HepG2 (cell line): ENCODE results near the gene AARS1. TPM values are rescaled to one million over a fixed set of nuclear protein-coding genes. Genes with fewer than 3 reads are reported as not detected.

Experiments
- CEBPB ChIP-seq: IDR thresholded peaks from 2 replicates; pipeline ENCODE4 v1.6.1; 2011; ENCODE audit warnings: low read depth, low read length, improper control_type of control experiment, borderline replicate concordance
- EZH2 ChIP-seq: conservative IDR thresholded peaks from 2 replicates; pipeline ENCODE4 v1.6.1; 2012; ENCODE audit warnings: mild to moderate bottlenecking, low read depth, low read length, moderate library complexity
- HES4 ChIP-seq: sonication (generic); formaldehyde crosslinking; IDR thresholded peaks from 2 replicates; pipeline ENCODE4 v1.9.0; 2021; ENCODE audit warnings: mild to moderate bottlenecking, missing genetic modification reagents, borderline replicate concordance
- HNF4A ChIP-seq: sonication (generic); formaldehyde crosslinking; IDR thresholded peaks from 2 replicates; pipeline ENCODE4 v1.4.0; 2020; ENCODE audit warnings: missing genetic modification reagents
- NFATC3 ChIP-seq: sonication (generic); formaldehyde crosslinking; IDR thresholded peaks from 2 replicates; pipeline ENCODE4 v1.5.1; 2020; ENCODE audit warnings: mild to moderate bottlenecking, missing genetic modification reagents
- SSRP1 ChIP-seq: IDR thresholded peaks from 2 replicates; pipeline ENCODE4 v1.6.1; 2016; ENCODE audit warnings: control low read depth
- ZBTB7A ChIP-seq: sonication (generic); formaldehyde crosslinking; IDR thresholded peaks from 2 replicates; pipeline ENCODE4 v1.8.0; 2022; ENCODE audit warnings: mild to moderate bottlenecking, missing genetic modification reagents
- ZNF12 ChIP-seq: sonication (generic); formaldehyde crosslinking; IDR thresholded peaks from 2 replicates; pipeline ENCODE4 v1.5.0; 2020; ENCODE audit warnings: missing genetic modification reagents
- ZSCAN20 ChIP-seq: sonication (generic); formaldehyde crosslinking; IDR thresholded peaks from 2 replicates; pipeline ENCODE4 v1.4.0; 2020; ENCODE audit warnings: missing genetic modification reagents, mild to moderate bottlenecking, borderline replicate concordance
- polyA plus RNA-seq, 8 experiments: library from polyadenylated mRNA; depleted of rRNA in 3 of 8; stranded (reverse) in 7 of 8; unstranded in 1 of 8; fragments of >200 nt; fragmentation: Illumina TruSeq in 4 of 8; extraction: Trizol in 4 of 8; gene quantifications; 2 replicates each; pipeline versions ENCODE4 v1.2.1 to v1.2.3, GENCODE V29; 2011 to 2016; ENCODE audit warnings: low read depth in 4 of 8, missing spikeins in 1 of 8, mixed read lengths in 1 of 8; ENCODE audit not compliant: insufficient read depth in 1 of 8
- total RNA-seq, 5 experiments: library from RNA; depleted of rRNA; stranded (reverse); fragments of >200 nt; fragmentation: Illumina TruSeq; extraction: Trizol; gene quantifications; 2 replicates each; pipeline ENCODE4 v1.2.3, GENCODE V29; 2016; ENCODE audit warnings: low read depth in 1 of 5
- TF ChIP-seq, protein P1 (sequence below): sonication (generic); formaldehyde crosslinking; IDR thresholded peaks from 2 replicates; pipeline ENCODE4 v1.5.0; 2020; ENCODE audit warnings: mild to moderate bottlenecking, missing genetic modification reagents, borderline replicate concordance
- TF ChIP-seq, protein P2 (sequence below): sonication (generic); formaldehyde crosslinking; conservative IDR thresholded peaks from 2 replicates; pipeline ENCODE4 v1.4.0; 2020; ENCODE audit warnings: missing genetic modification reagents
- TF ChIP-seq, protein P3 (sequence below): sonication (generic); formaldehyde crosslinking; IDR thresholded peaks from 2 replicates; pipeline ENCODE4 v1.4.0; 2020; ENCODE audit warnings: missing genetic modification reagents
- TF ChIP-seq, protein P4 (sequence below): sonication (generic); formaldehyde crosslinking; IDR thresholded peaks from 2 replicates; pipeline ENCODE4 v1.8.1; 2023; ENCODE audit warnings: mild to moderate bottlenecking, missing genetic modification reagents, borderline replicate concordance
- TF ChIP-seq, protein P5 (sequence below): sonication (generic); formaldehyde crosslinking; IDR thresholded peaks from 2 replicates; pipeline ENCODE4 v1.8.0; 2022; ENCODE audit warnings: low read depth, missing genetic modification reagents

AARS1 gene
- total and polyA plus RNA-seq, 2 of the 13 experiments (the other 11 are each of a cell fraction or from before 2014, with no cell fraction given) = 107 to 132 TPM

DNA sequence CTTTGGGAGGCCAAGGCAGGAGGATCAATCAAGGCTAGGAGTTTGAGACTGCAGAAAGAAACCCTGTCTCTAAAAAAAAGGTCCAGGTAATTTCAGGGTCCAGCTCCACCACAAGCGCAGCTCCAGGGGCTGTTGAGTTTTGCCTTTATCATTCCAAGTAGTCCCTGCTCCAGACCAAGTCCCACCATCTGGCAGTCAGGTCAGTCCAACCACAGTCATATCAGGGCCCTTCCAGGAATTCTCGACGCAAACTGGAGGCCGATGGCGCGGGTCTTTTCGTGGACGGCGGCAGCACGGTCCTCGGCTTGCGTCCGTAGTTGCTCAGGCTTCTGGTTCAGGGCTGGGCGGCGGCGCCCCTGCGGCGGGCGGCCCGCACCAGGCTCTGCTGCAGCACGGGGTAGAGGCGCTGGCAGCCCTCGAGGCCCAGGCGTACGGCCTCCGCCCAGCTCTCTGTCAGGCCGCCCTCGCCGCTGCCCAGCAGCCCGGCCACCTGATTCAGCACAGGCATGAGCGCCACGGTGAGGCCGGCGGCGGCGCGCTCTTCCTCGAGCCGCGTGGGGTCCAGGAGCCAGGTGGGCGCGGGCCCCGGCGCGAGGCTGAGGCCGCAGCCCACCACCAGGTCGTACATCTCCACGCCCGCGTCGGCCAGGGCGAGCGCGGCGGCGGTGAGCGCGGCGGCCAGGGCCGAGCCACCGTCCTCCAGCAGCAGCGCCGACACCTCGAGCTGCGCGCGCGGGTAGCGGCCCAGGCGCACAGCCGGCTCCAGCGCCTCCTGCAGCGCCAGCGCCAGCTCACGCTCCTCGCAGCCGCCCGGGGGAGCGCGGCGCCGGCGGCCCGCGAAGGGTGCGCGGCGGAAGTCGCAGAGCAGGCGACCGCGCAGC, 38.3 kb downstream of the AARS1 start (continued):
- no peak for TF ChIP-seq HNF4A (CRISPR knock-in tag)
- TF ChIP-seq, protein P1, sequence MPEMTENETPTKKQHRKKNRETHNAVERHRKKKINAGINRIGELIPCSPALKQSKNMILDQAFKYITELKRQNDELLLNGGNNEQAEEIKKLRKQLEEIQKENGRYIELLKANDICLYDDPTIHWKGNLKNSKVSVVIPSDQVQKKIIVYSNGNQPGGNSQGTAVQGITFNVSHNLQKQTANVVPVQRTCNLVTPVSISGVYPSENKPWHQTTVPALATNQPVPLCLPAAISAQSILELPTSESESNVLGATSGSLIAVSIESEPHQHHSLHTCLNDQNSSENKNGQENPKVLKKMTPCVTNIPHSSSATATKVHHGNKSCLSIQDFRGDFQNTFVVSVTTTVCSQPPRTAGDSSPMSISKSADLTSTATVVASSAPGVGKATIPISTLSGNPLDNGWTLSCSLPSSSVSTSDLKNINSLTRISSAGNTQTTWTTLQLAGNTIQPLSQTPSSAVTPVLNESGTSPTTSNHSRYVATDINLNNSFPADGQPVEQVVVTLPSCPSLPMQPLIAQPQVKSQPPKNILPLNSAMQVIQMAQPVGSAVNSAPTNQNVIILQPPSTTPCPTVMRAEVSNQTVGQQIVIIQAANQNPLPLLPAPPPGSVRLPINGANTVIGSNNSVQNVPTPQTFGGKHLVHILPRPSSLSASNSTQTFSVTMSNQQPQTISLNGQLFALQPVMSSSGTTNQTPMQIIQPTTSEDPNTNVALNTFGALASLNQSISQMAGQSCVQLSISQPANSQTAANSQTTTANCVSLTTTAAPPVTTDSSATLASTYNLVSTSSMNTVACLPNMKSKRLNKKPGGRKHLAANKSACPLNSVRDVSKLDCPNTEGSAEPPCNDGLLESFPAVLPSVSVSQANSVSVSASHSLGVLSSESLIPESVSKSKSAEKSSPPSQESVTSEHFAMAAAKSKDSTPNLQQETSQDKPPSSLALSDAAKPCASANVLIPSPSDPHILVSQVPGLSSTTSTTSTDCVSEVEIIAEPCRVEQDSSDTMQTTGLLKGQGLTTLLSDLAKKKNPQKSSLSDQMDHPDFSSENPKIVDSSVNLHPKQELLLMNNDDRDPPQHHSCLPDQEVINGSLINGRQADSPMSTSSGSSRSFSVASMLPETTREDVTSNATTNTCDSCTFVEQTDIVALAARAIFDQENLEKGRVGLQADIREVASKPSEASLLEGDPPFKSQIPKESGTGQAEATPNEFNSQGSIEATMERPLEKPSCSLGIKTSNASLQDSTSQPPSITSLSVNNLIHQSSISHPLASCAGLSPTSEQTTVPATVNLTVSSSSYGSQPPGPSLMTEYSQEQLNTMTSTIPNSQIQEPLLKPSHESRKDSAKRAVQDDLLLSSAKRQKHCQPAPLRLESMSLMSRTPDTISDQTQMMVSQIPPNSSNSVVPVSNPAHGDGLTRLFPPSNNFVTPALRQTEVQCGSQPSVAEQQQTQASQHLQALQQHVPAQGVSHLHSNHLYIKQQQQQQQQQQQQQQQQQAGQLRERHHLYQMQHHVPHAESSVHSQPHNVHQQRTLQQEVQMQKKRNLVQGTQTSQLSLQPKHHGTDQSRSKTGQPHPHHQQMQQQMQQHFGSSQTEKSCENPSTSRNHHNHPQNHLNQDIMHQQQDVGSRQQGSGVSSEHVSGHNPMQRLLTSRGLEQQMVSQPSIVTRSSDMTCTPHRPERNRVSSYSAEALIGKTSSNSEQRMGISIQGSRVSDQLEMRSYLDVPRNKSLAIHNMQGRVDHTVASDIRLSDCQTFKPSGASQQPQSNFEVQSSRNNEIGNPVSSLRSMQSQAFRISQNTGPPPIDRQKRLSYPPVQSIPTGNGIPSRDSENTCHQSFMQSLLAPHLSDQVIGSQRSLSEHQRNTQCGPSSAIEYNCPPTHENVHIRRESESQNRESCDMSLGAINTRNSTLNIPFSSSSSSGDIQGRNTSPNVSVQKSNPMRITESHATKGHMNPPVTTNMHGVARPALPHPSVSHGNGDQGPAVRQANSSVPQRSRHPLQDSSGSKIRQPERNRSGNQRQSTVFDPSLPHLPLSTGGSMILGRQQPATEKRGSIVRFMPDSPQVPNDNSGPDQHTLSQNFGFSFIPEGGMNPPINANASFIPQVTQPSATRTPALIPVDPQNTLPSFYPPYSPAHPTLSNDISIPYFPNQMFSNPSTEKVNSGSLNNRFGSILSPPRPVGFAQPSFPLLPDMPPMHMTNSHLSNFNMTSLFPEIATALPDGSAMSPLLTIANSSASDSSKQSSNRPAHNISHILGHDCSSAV = no peak
- TF ChIP-seq ZNF12 = peak; percentile 32; the same call in 1 of the 2 replicates
- TF ChIP-seq, protein P2, sequence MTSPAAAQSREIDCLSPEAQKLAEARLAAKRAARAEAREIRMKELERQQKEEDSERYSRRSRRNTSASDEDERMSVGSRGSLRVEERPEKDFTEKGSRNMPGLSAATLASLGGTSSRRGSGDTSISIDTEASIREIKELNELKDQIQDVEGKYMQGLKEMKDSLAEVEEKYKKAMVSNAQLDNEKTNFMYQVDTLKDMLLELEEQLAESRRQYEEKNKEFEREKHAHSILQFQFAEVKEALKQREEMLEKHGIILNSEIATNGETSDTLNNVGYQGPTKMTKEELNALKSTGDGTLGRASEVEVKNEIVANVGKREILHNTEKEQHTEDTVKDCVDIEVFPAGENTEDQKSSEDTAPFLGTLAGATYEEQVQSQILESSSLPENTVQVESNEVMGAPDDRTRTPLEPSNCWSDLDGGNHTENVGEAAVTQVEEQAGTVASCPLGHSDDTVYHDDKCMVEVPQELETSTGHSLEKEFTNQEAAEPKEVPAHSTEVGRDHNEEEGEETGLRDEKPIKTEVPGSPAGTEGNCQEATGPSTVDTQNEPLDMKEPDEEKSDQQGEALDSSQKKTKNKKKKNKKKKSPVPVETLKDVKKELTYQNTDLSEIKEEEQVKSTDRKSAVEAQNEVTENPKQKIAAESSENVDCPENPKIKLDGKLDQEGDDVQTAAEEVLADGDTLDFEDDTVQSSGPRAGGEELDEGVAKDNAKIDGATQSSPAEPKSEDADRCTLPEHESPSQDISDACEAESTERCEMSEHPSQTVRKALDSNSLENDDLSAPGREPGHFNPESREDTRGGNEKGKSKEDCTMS (CRISPR knock-in tag) = no peak
- TF ChIP-seq CEBPB = no peak
- no peak for TF ChIP-seq EZH2
- TF ChIP-seq SSRP1 (CRISPR knock-in tag) = no peak
- TF ChIP-seq, protein P3, sequence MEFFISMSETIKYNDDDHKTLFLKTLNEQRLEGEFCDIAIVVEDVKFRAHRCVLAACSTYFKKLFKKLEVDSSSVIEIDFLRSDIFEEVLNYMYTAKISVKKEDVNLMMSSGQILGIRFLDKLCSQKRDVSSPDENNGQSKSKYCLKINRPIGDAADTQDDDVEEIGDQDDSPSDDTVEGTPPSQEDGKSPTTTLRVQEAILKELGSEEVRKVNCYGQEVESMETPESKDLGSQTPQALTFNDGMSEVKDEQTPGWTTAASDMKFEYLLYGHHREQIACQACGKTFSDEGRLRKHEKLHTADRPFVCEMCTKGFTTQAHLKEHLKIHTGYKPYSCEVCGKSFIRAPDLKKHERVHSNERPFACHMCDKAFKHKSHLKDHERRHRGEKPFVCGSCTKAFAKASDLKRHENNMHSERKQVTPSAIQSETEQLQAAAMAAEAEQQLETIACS (CRISPR knock-in tag) = peak; percentile 68; the same call in 1 of the 2 replicates
- TF ChIP-seq NFATC3 = no peak
- TF ChIP-seq, protein P4, sequence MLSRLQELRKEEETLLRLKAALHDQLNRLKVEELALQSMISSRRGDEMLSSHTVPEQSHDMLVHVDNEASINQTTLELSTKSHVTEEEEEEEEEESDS (CRISPR knock-in tag) = 0 out of 2 replicates have a peak, but pooled peaks have one; percentile 32
- TF ChIP-seq ZBTB7A = peak; percentile 97
- TF ChIP-seq, protein P5, sequence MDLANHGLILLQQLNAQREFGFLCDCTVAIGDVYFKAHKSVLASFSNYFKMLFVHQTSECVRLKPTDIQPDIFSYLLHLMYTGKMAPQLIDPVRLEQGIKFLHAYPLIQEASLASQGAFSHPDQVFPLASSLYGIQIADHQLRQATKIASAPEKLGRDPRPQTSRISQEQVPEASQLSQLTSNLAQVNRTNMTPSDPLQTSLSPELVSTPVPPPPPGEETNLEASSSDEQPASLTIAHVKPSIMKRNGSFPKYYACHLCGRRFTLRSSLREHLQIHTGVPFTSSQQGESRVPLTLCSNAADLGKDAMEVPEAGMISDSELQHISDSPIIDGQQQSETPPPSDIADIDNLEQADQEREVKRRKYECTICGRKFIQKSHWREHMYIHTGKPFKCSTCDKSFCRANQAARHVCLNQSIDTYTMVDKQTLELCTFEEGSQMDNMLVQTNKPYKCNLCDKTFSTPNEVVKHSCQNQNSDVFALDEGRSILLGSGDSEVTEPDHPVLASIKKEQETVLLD (CRISPR knock-in tag) = no peak
- peak; percentile 91; the same call in 1 of the 2 replicates for TF ChIP-seq HES4
- TF ChIP-seq ZSCAN20 (CRISPR knock-in tag) = peak; percentile 82; the same call in 1 of the 2 replicates
